H1 (cell line): ENCODE measurements around the gene SLC26A4.

ENCODE experiments used
- CREB1 ChIP-seq: IDR thresholded peaks from 2 replicates; pipeline ENCODE4 v1.6.1; 2012; ENCODE audit warnings: inconsistent platforms
- CTCF ChIP-seq, 3 experiments: IDR thresholded peaks; 1 replicate in 2 of 3; 2 replicates in 1 of 3; pipeline versions ENCODE4 v1.5.1 to v1.6.1; 2011; ENCODE audit warnings: low read length in 3 of 3, mild to moderate bottlenecking in 3 of 3, inconsistent platforms in 2 of 3, low read depth in 1 of 3, moderate library complexity in 1 of 3; ENCODE audit not compliant: insufficient read depth in 1 of 3; ENCODE audit errors: control extremely low read depth in 1 of 3
- EZH2 ChIP-seq: fragments of 200-600 bp; sonication (generic); IDR thresholded peaks from 2 replicates; pipeline ENCODE4 v1.7.1; 2012; ENCODE audit warnings: low read depth, mild to moderate bottlenecking, moderate library complexity, low read length, inconsistent platforms; ENCODE audit not compliant: severe bottlenecking
- MAX ChIP-seq: IDR thresholded peaks from 2 replicates; pipeline ENCODE4 v1.6.1; 2012; ENCODE audit warnings: inconsistent platforms
- POLR2A ChIP-seq, 2 experiments: IDR thresholded peaks; 1 replicate in 1 of 2; 2 replicates in 1 of 2; pipeline ENCODE4 v1.6.1; 2011; ENCODE audit warnings: low read depth in 2 of 2, low read length in 2 of 2, mild to moderate bottlenecking in 2 of 2; ENCODE audit errors: control extremely low read depth in 1 of 2
- POLR2AphosphoS5 ChIP-seq: IDR thresholded peaks from 2 replicates; pipeline ENCODE4 v1.6.1; 2011; ENCODE audit warnings: low read depth, low read length
- ZNF274 ChIP-seq: IDR thresholded peaks from 2 replicates; pipeline ENCODE4 v1.7.0; 2012; ENCODE audit warnings: low read length, borderline replicate concordance; ENCODE audit errors: extremely low read depth

- TF ChIP-seq MAX: no peak
- TF ChIP-seq CTCF (IDR thresholded peaks at IDR 0.05; ENCODE audit: control extremely low read depth in 1 of 3, insufficient read depth in 1 of 3, low read depth in 1 of 3, low read length in 3 of 3): no peak
- no peak for TF ChIP-seq CREB1
- TF ChIP-seq POLR2AphosphoS5: no peak
- TF ChIP-seq POLR2A (IDR thresholded peaks at IDR 0.05; ENCODE audit: control extremely low read depth in 1 of 2, low read depth in 2 of 2, low read length in 2 of 2): no peak
- TF ChIP-seq ZNF274: no peak
- no peak for TF ChIP-seq EZH2
Observed at GRCh38 chr7:107615910-107616680, 44.5 kb upstream of the SLC26A4 start.
